ENCODE measurements around the gene PLK2. TPM values are rescaled to one million over a fixed set of nuclear protein-coding genes. Genes with fewer than 3 reads are reported as not detected.

PLK2 gene
- 10 to 100 TPM in 1 of 2 donors, 1 to 10 TPM in 1; 9.7 to 16.4 TPM for total RNA-seq
- polyA plus RNA-seq (2013, experiment 1 of 2): 38.4 TPM
- 42.5 TPM for polyA plus RNA-seq (2013, experiment 2 of 2)
- long read RNA-seq, experiment 1, partial matches to known transcripts: 0 of 2 reads
- long read RNA-seq, experiment 1, other reads (novel, unspliced or antisense): 2 of 2 reads
- long read RNA-seq, experiment 2, transcript PLK2-201 (14 exons, 2,960 nt): major isoform, 9 of 14 reads
- long read RNA-seq, experiment 2, partial matches to known transcripts: 1 of 14 reads
- long read RNA-seq, experiment 2, other reads (novel, unspliced or antisense): 4 of 14 reads
- long read RNA-seq, experiment 3, transcript PLK2-201 (14 exons, 2,960 nt): major isoform, 95 of 109 reads
- long read RNA-seq, experiment 3, partial matches to known transcripts: 2 of 109 reads
- long read RNA-seq, experiment 3, other reads (novel, unspliced or antisense): 11 of 109 reads
- long read RNA-seq, experiment 4, partial matches to known transcripts: 1 of 3 reads
- long read RNA-seq, experiment 4, other reads (novel, unspliced or antisense): 0 of 3 reads

DNA sequence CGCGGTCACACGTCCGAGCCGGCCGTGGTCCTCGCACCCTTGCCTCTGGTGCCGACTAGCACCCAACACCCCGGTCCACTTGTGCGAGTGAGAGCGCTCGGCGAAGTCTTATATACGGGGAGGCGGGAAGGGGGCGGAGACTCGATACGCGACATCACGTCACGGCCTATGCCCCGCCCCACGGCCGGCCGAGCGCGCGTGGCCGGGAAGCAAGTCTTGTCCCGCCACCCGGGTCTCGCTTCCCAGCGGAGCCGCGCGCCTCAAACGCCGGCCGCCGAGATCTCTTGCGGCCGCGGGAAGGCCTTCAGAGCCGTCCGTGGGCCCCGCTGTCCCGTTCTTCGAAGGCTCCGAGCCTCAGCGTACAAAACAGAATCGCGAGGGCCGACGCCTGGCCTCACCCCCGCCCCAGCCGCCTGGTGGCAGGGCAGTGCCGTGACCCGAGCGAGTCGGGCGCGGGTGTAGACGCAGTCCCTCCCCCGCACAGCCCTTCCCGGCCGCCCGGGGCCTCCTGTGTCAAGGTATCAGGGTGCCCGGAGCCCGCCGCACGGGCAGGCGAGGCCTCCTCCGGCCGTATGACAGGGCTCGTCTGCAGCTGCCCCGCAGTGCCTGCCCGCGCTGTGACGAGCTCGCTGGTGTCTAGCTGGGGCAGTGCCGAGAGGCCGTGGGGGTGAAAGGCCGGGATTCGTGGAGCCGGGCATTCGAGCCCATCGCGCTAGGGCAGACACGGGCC lies at the start of gene PLK2:
Gene PLK2 (minus strand): TSS at position 85 of the 730 bp plus-strand sequence. CDS start 127 bp downstream, outside the sequence.
- no peaks in the 10 kb centered on the region for H3K9me3 Mint-ChIP-seq
- peaks cover 12% of the 10 kb centered on the region for H3K27me3 Mint-ChIP-seq (ENCODE audit: insufficient read depth)
- 0% methylated on average over 17 to 89 of the region's 89 CpGs for WGBS, 2 experiments (ENCODE audit: insufficient coverage in 1 of 2, insufficient read length in 1 of 2)
- Histone ChIP-seq H3K4me3 (ENCODE audit: low read length) (peak within 1 kb of the TSS; percentile 98), H3K4me1 (ENCODE audit: control insufficient read depth, insufficient read depth, low read length) (no peaks in the 10 kb centered on the region), H3K27ac (ENCODE audit: low read depth, low read length) (peak within 1 kb of the TSS; percentile 82), H3K36me3 (ENCODE audit: control insufficient read depth, insufficient read depth, low read length) (peaks cover 31% of the 10 kb centered on the region), H3K9me3 (ENCODE audit: control insufficient read depth, low read length) (no peaks in the 10 kb centered on the region), H3K27me3 (ENCODE audit: control insufficient read depth, insufficient read depth, low read length, poor library complexity, severe bottlenecking) (no peaks in the 10 kb centered on the region), H3K9ac (ENCODE audit: extremely low read depth, low read length, poor library complexity, severe bottlenecking) (peak within 1 kb of the TSS; percentile 86)
- peak; percentile 95 for DNase-seq
- H3K27ac Mint-ChIP-seq: peak within 1 kb of the TSS; percentile 88
- TF ChIP-seq, protein P1, sequence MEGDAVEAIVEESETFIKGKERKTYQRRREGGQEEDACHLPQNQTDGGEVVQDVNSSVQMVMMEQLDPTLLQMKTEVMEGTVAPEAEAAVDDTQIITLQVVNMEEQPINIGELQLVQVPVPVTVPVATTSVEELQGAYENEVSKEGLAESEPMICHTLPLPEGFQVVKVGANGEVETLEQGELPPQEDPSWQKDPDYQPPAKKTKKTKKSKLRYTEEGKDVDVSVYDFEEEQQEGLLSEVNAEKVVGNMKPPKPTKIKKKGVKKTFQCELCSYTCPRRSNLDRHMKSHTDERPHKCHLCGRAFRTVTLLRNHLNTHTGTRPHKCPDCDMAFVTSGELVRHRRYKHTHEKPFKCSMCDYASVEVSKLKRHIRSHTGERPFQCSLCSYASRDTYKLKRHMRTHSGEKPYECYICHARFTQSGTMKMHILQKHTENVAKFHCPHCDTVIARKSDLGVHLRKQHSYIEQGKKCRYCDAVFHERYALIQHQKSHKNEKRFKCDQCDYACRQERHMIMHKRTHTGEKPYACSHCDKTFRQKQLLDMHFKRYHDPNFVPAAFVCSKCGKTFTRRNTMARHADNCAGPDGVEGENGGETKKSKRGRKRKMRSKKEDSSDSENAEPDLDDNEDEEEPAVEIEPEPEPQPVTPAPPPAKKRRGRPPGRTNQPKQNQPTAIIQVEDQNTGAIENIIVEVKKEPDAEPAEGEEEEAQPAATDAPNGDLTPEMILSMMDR (conservative IDR thresholded peaks at IDR 0.05): peak; percentile 60
- H3K36me3 Mint-ChIP-seq (ENCODE audit: low read depth): peaks cover 23% of the 10 kb centered on the region
- peaks cover 8% of the 10 kb centered on the region for H3K4me1 Mint-ChIP-seq
- peak within 1 kb of the TSS; percentile 80 for H3K4me3 Mint-ChIP-seq

DNA sequence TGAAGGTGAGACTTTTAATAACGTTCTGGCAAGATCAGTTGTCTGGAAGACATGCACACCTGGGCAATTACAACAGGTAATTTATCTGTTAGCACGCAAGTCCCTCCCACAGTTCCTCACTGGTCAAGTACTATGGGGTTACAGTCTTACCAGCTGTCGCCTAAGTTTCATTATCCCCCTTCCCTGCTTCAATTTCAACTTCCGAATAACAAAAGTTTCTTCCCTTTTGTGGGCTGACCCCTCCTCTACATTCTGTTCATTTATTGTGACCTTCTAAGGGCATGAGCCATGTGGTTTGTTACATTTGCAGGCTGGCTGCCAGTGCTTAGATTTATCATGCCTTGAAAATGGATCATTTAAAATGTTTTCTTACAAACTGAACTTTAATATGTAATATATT lies 47.8 kb upstream of the PLK2 start:
- H3K4me3 ChIP-seq (ENCODE audit: low read length): no peak overlapping the region
- no peak overlapping the region for H3K9ac ChIP-seq (ENCODE audit: extremely low read depth, low read length, poor library complexity, severe bottlenecking)
- H3K27ac ChIP-seq (ENCODE audit: low read depth, low read length): no peak overlapping the region
- 92 to 95% methylated on average over 3 to 4 of the region's 4 CpGs for WGBS, 2 experiments (ENCODE audit: insufficient coverage in 1 of 2, insufficient read length in 1 of 2)
- no peaks in the 10 kb centered on the region for H3K4me1 Mint-ChIP-seq
- TF ChIP-seq, protein P1 (conservative IDR thresholded peaks at IDR 0.05): no peak
- DNase-seq: no peak
- H3K36me3 ChIP-seq (ENCODE audit: control insufficient read depth, insufficient read depth, low read length): no peaks in the 10 kb centered on the region
- no peak overlapping the region for H3K27ac Mint-ChIP-seq
- H3K9me3 ChIP-seq (ENCODE audit: control insufficient read depth, low read length): peaks cover 8% of the 10 kb centered on the region
- H3K9me3 Mint-ChIP-seq: peaks cover 4% of the 10 kb centered on the region
- H3K4me1 ChIP-seq (ENCODE audit: control insufficient read depth, insufficient read depth, low read length): no peaks in the 10 kb centered on the region
- H3K27me3 ChIP-seq (ENCODE audit: control insufficient read depth, insufficient read depth, low read length, poor library complexity, severe bottlenecking): no peaks in the 10 kb centered on the region
- no peaks in the 10 kb centered on the region for H3K36me3 Mint-ChIP-seq (ENCODE audit: low read depth)
- H3K27me3 Mint-ChIP-seq (ENCODE audit: insufficient read depth): no peaks in the 10 kb centered on the region
- H3K4me3 Mint-ChIP-seq: no peak overlapping the region

DNA sequence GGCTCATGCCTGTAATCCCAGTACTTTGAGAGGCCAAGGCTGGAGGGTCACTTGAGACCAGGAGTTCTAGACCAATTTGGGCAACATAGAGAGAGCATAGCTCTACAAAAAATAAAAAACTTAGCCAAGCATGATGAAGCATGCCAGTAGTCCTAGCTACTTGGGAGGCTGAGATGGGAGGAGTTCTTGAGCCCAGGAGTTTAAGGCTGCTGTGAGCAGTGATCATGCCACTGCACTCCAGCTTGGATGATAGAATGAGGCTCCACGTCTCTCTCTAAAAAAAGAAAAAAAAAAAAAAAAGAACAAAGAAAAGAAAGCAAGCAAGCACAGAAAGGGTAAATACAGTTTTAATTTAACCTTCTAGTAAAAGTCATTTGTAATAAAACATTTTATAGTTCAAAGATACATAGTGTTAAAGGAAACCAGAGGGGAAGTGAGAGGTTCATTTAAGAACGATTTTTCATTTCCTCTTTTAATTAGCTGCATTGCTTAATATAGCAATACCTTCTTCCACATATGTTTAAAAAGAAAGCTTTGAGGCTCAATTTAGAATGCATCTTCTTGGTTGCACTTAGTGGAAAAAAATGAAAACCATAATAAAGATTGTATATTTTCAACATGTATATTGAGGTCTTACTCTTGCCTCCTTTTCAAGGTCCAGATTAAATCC lies 46.2 kb upstream of the PLK2 start:
- H3K9me3 Mint-ChIP-seq: no peaks in the 10 kb centered on the region
- no peaks in the 10 kb centered on the region for H3K36me3 ChIP-seq (ENCODE audit: control insufficient read depth, insufficient read depth, low read length)
- H3K4me3 Mint-ChIP-seq: no peak overlapping the region
- H3K27me3 Mint-ChIP-seq (ENCODE audit: insufficient read depth): no peaks in the 10 kb centered on the region
- DNase-seq: no peak
- no peaks in the 10 kb centered on the region for H3K4me1 Mint-ChIP-seq
- TF ChIP-seq, protein P1 (conservative IDR thresholded peaks at IDR 0.05): no peak
- no peaks in the 10 kb centered on the region for H3K9me3 ChIP-seq (ENCODE audit: control insufficient read depth, low read length)
- H3K4me1 ChIP-seq (ENCODE audit: control insufficient read depth, insufficient read depth, low read length): no peaks in the 10 kb centered on the region
- no peak overlapping the region for H3K9ac ChIP-seq (ENCODE audit: extremely low read depth, low read length, poor library complexity, severe bottlenecking)
- H3K27ac ChIP-seq (ENCODE audit: low read depth, low read length): no peak overlapping the region
- no peak overlapping the region for H3K4me3 ChIP-seq (ENCODE audit: low read length)
- no peaks in the 10 kb centered on the region for H3K27me3 ChIP-seq (ENCODE audit: control insufficient read depth, insufficient read depth, low read length, poor library complexity, severe bottlenecking)
- WGBS, 2 experiments (ENCODE audit: insufficient coverage in 1 of 2, insufficient read length in 1 of 2): 94% methylated on average over 2 of the region's 2 CpGs; no CpG with 5 or more reads in 1 of the 2 experiments
- H3K36me3 Mint-ChIP-seq (ENCODE audit: low read depth): no peaks in the 10 kb centered on the region
- H3K27ac Mint-ChIP-seq: no peak overlapping the region
